Measurements from ENCODE around the gene NELL2.

The NELL2 gene

DNA sequence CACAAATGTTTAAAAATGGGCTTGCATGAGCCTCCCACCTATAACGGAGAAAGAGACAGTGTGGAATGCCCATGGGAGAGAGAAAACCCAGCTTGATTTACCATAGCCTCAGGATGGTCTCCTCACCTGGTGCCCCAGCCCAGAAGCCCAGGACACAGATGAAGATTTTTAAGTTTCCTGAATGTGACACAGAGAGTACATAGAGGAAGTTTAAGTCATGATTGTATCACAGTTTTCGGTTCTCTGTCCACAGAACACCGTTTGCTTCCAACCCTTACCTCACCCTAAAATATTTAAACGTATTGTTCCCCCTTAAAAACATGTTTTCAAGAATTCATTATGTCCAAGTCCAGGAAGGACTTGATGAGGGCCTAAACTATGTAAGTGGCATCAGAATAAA lies 56.2 kb downstream of the NELL2 start:
- Histone ChIP-seq H3K79me2 (ENCODE audit: control insufficient read depth, low read length) (no peaks in the 10 kb centered on the region), H3K27me3 (ENCODE audit: control insufficient read depth, low read length) (no peaks in the 10 kb centered on the region), H3K4me1 (ENCODE audit: control insufficient read depth, low read length) (peaks cover 3% of the 10 kb centered on the region; the same call in 1 of the 2 replicates), H4K20me1 (ENCODE audit: control insufficient read depth, insufficient read depth, low read depth, low read length) (no peaks in the 10 kb centered on the region), H3K4me2 (ENCODE audit: low read length) (no peak overlapping the region), H3K4me3 (ENCODE audit: low read length) (no peak overlapping the region), H3K9me3 (ENCODE audit: control insufficient read depth, insufficient read depth, low read length) (no peaks in the 10 kb centered on the region), H3K27ac (ENCODE audit: low read depth, low read length) (no peak overlapping the region), H3K9me2 (replicated peaks; ENCODE audit: control insufficient read depth, low read length) (no peaks in the 10 kb centered on the region), H3F3A (ENCODE audit: control insufficient read depth, insufficient read depth) (no peaks in the 10 kb centered on the region), H3K36me3 (ENCODE audit: control insufficient read depth, low read length) (no peaks in the 10 kb centered on the region)
- TF ChIP-seq, protein P1, sequence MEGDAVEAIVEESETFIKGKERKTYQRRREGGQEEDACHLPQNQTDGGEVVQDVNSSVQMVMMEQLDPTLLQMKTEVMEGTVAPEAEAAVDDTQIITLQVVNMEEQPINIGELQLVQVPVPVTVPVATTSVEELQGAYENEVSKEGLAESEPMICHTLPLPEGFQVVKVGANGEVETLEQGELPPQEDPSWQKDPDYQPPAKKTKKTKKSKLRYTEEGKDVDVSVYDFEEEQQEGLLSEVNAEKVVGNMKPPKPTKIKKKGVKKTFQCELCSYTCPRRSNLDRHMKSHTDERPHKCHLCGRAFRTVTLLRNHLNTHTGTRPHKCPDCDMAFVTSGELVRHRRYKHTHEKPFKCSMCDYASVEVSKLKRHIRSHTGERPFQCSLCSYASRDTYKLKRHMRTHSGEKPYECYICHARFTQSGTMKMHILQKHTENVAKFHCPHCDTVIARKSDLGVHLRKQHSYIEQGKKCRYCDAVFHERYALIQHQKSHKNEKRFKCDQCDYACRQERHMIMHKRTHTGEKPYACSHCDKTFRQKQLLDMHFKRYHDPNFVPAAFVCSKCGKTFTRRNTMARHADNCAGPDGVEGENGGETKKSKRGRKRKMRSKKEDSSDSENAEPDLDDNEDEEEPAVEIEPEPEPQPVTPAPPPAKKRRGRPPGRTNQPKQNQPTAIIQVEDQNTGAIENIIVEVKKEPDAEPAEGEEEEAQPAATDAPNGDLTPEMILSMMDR (IDR thresholded peaks at IDR 0.05; ENCODE audit: low read depth, low read length, poor library complexity, severe bottlenecking): no peak
- no peak for TF ChIP-seq EZH2phosphoT487 (IDR thresholded peaks at IDR 0.05; ENCODE audit: borderline replicate concordance, low read length)

- no peaks in the 10 kb centered on the region for H3K79me2 ChIP-seq (ENCODE audit: control insufficient read depth, low read length)
- H3K9me3 ChIP-seq (ENCODE audit: control insufficient read depth, insufficient read depth, low read length): no peaks in the 10 kb centered on the region
- H3F3A ChIP-seq (ENCODE audit: control insufficient read depth, insufficient read depth): no peaks in the 10 kb centered on the region
- TF ChIP-seq, protein P1 (IDR thresholded peaks at IDR 0.05; ENCODE audit: low read depth, low read length, poor library complexity, severe bottlenecking): no peak
- TF ChIP-seq EZH2phosphoT487 (IDR thresholded peaks at IDR 0.05; ENCODE audit: borderline replicate concordance, low read length): no peak
- no peak overlapping the region for H3K4me2 ChIP-seq (ENCODE audit: low read length)
- H3K9me2 ChIP-seq (replicated peaks; ENCODE audit: control insufficient read depth, low read length): no peaks in the 10 kb centered on the region
- H3K4me1 ChIP-seq (ENCODE audit: control insufficient read depth, low read length): peaks cover 8% of the 10 kb centered on the region
- H3K27me3 ChIP-seq (ENCODE audit: control insufficient read depth, low read length): no peaks in the 10 kb centered on the region
- no peak overlapping the region for H3K4me3 ChIP-seq (ENCODE audit: low read length)
- no peak overlapping the region for H3K27ac ChIP-seq (ENCODE audit: low read depth, low read length)
- no peaks in the 10 kb centered on the region for H4K20me1 ChIP-seq (ENCODE audit: control insufficient read depth, insufficient read depth, low read depth, low read length)
- H3K36me3 ChIP-seq (ENCODE audit: control insufficient read depth, low read length): no peaks in the 10 kb centered on the region
These were observed 58.4 kb downstream of the NELL2 start for GRCh38 chr12:44817687-44818086.

DNA sequence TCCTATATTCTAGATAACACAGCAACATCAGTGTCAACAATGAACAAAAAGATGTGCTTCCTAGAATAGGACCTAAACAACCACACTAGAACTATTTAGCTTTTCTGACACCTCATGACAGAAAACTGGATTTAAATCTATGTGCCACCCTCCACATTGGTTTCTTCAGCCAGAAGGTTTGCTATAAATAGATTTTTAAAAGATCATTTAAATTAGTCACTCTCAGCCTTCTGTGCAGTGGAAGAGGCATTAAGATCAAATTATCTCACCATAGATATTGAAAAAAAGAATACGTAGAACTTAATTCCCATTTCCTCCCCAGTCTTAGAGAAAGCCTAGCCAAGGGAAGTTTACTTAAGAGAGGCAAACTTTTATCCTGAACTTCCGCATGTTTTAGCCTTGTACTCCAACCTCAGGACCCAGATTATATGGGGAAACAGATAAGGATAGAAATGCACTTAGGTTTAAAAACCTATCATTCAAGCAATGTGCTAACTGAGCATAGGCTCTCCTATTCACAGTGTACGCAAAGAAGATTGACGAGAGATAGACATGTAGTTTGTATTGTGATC lies 59.6 kb downstream of the NELL2 start:
- TF ChIP-seq, protein P1 (IDR thresholded peaks at IDR 0.05; ENCODE audit: low read depth, low read length, poor library complexity, severe bottlenecking): no peak
- no peak for TF ChIP-seq EZH2phosphoT487 (IDR thresholded peaks at IDR 0.05; ENCODE audit: borderline replicate concordance, low read length)
- Histone ChIP-seq H3K27ac (ENCODE audit: low read depth, low read length) (no peak overlapping the region), H3K36me3 (ENCODE audit: control insufficient read depth, low read length) (no peaks in the 10 kb centered on the region), H3K79me2 (ENCODE audit: control insufficient read depth, low read length) (no peaks in the 10 kb centered on the region), H3K9me2 (replicated peaks; ENCODE audit: control insufficient read depth, low read length) (no peaks in the 10 kb centered on the region), H3K4me3 (ENCODE audit: low read length) (no peak overlapping the region), H3K4me2 (ENCODE audit: low read length) (no peak overlapping the region), H3K4me1 (ENCODE audit: control insufficient read depth, low read length) (peaks cover 12% of the 10 kb centered on the region), H4K20me1 (ENCODE audit: control insufficient read depth, insufficient read depth, low read depth, low read length) (no peaks in the 10 kb centered on the region), H3K27me3 (ENCODE audit: control insufficient read depth, low read length) (no peaks in the 10 kb centered on the region), H3F3A (ENCODE audit: control insufficient read depth, insufficient read depth) (no peaks in the 10 kb centered on the region), H3K9me3 (ENCODE audit: control insufficient read depth, insufficient read depth, low read length) (no peaks in the 10 kb centered on the region)

Measured in DOHH2 (cell line).